Keratinocyte (primary cell): Measurements from ENCODE around the gene SFMBT1. TPM values are rescaled to one million over a fixed set of nuclear protein-coding genes. Genes with fewer than 3 reads are reported as not detected.

Source experiments
- DNase-seq: peaks from one replicate; pipeline ENCODE4 v3.0.0-alpha.2; 2011; ENCODE audit warnings: low read depth, missing footprints, low spot score
- FAIRE-seq: peaks from 2 replicates; lab custom pipeline; 2011; peaks lifted over from hg19 to GRCh38; lab: Jason Lieb, UNC
- H2AFZ ChIP-seq: 2 replicates; pipeline ENCODE4 v1.6.0; 2012; ENCODE audit warnings: low read length, control low read depth, inconsistent platforms; ENCODE audit not compliant: control insufficient read depth
- H3K27ac ChIP-seq: 2 replicates; pipeline ENCODE4 v1.5.1; 2011; ENCODE audit warnings: low read length; ENCODE audit not compliant: control insufficient read depth, insufficient read depth
- H3K27me3 ChIP-seq: 3 replicates; pipeline ENCODE4 v1.6.0; 2011; ENCODE audit warnings: low read length; ENCODE audit not compliant: control insufficient read depth, insufficient read depth; ENCODE audit errors: extremely low read depth
- H3K36me3 ChIP-seq, 2 experiments: 2 replicates in 1 of 2; 3 replicates in 1 of 2; pipeline ENCODE4 v1.5.1; 2011; ENCODE audit warnings: low read length in 2 of 2, mild to moderate bottlenecking in 1 of 2; ENCODE audit not compliant: control insufficient read depth in 2 of 2, insufficient read depth in 2 of 2; ENCODE audit errors: extremely low read depth in 1 of 2
- H3K4me1 ChIP-seq: 3 replicates; pipeline ENCODE4 v1.5.1; 2011; ENCODE audit warnings: low read length; ENCODE audit not compliant: control insufficient read depth, insufficient read depth; ENCODE audit errors: extremely low read depth
- H3K4me2 ChIP-seq: 3 replicates; pipeline ENCODE4 v1.6.0; 2011; ENCODE audit warnings: low read depth, low read length; ENCODE audit not compliant: control insufficient read depth, insufficient read depth; ENCODE audit errors: extremely low read depth
- H3K4me3 ChIP-seq, 3 experiments: fragments of 200-600 bp in 1 of 3; sonication (generic) in 1 of 3; 2 replicates in 2 of 3; 3 replicates in 1 of 3; pipeline ENCODE4 v1.5.1; 2011 to 2016; ENCODE audit warnings: low read length in 3 of 3, mild to moderate bottlenecking in 3 of 3, control low read depth in 2 of 3, inconsistent platforms in 1 of 3, low read depth in 1 of 3, mixed read lengths in 1 of 3, mixed run types in 1 of 3, moderate library complexity in 1 of 3; ENCODE audit not compliant: control insufficient read depth in 2 of 3, insufficient read depth in 2 of 3; ENCODE audit errors: extremely low read depth in 1 of 3
- H3K79me2 ChIP-seq: 2 replicates; pipeline ENCODE4 v1.6.0; 2012; ENCODE audit warnings: low read length; ENCODE audit not compliant: control insufficient read depth, insufficient read depth
- H3K9ac ChIP-seq: 3 replicates; pipeline ENCODE4 v1.6.0; 2011; ENCODE audit warnings: low read length; ENCODE audit not compliant: control insufficient read depth, insufficient read depth; ENCODE audit errors: extremely low read depth
- H3K9me1 ChIP-seq: 3 replicates; pipeline ENCODE4 v1.6.0; 2011; ENCODE audit warnings: low read length; ENCODE audit not compliant: control insufficient read depth, insufficient read depth; ENCODE audit errors: extremely low read depth
- H3K9me3 ChIP-seq: 2 replicates; pipeline ENCODE4 v1.5.1; 2012; ENCODE audit warnings: low read depth, low read length; ENCODE audit not compliant: control insufficient read depth
- H4K20me1 ChIP-seq: 3 replicates; pipeline ENCODE4 v1.6.0; 2011; ENCODE audit warnings: low read length; ENCODE audit not compliant: control insufficient read depth, insufficient read depth; ENCODE audit errors: extremely low read depth
- EZH2 ChIP-seq: IDR thresholded peaks from one replicate; pipeline ENCODE4 v1.6.1; 2012; ENCODE audit warnings: inconsistent platforms, mild to moderate bottlenecking, low read length, moderate library complexity
- dilution Hi-C: fragments of 300-500 bp; cut with MboI; formaldehyde crosslinking; loops from one replicate; pipeline ENCODE4 v1.7.0; 2020; ENCODE audit warnings: low sequenced_read_pairs; ENCODE audit not compliant: extremely low pct_ligation_motif_present
- polyA plus RNA-seq, 5 experiments: library from polyadenylated mRNA; depleted of rRNA in 3 of 5; stranded (reverse) in 3 of 5; stranded (forward) in 1 of 5; unstranded in 1 of 5; fragments of >200 nt; gene quantifications; 1 replicate in 1 of 5; 2 replicates in 3 of 5; 3 replicates in 1 of 5; pipeline versions ENCODE4 v1.2.1 to v1.2.3, GENCODE V29; 2011 to 2012; ENCODE audit warnings: missing spikeins in 2 of 5, low read depth in 1 of 5, low replicate concordance in 1 of 5
- TF ChIP-seq, protein P1 (sequence below), 3 experiments: IDR thresholded peaks in 1 of 3; conservative IDR thresholded peaks in 1 of 3; optimal IDR thresholded peaks in 1 of 3; 2 replicates in 2 of 3; 3 replicates in 1 of 3; pipeline versions ENCODE3 to v1.5.1; 2011; ENCODE audit warnings: low read length in 3 of 3, mild to moderate bottlenecking in 3 of 3, moderate library complexity in 2 of 3, control low read depth in 1 of 3, inconsistent platforms in 1 of 3; ENCODE audit not compliant: insufficient read depth in 2 of 3; ENCODE audit errors: extremely low read depth in 1 of 3

The SFMBT1 gene
- polyA plus RNA-seq, 1 donor (not counting 4 experiments of a cell fraction or from before 2014, with no cell fraction given) = 4.1 TPM

DNA sequence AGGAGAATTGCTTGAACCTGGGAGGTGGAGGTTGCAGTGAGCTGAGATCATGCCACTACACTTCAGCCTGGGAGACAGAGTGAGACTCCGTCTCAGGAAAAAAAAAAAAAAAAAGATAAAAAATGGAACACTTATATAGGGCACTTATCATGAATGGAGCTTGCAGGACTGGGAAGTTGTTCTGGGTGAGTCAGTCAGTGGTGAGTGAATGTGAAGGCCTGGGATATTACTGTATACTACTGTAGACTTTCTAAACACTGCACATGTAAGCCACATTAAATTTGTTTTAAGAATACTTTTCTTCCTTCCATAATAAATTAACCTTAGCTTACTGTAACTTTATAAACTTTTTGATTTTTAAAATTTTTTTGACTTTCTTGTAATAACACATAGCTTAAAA is 59.8 kb downstream of the SFMBT1 start:
- H3K4me3 ChIP-seq = no peak overlapping the region
- no peaks in the 10 kb centered on the region for H3K36me3 ChIP-seq
- dilution Hi-C loops = no loop called here
- H3K27ac ChIP-seq = no peak overlapping the region
- H3K27me3 ChIP-seq = no peaks in the 10 kb centered on the region
- H2AFZ ChIP-seq = no peak overlapping the region
- no peak for FAIRE-seq
- no peak overlapping the region for H3K4me2 ChIP-seq
- H3K9me1 ChIP-seq = no peaks in the 10 kb centered on the region
- H3K4me1 ChIP-seq = no peaks in the 10 kb centered on the region
- no peak for TF ChIP-seq EZH2
- TF ChIP-seq, protein P1, sequence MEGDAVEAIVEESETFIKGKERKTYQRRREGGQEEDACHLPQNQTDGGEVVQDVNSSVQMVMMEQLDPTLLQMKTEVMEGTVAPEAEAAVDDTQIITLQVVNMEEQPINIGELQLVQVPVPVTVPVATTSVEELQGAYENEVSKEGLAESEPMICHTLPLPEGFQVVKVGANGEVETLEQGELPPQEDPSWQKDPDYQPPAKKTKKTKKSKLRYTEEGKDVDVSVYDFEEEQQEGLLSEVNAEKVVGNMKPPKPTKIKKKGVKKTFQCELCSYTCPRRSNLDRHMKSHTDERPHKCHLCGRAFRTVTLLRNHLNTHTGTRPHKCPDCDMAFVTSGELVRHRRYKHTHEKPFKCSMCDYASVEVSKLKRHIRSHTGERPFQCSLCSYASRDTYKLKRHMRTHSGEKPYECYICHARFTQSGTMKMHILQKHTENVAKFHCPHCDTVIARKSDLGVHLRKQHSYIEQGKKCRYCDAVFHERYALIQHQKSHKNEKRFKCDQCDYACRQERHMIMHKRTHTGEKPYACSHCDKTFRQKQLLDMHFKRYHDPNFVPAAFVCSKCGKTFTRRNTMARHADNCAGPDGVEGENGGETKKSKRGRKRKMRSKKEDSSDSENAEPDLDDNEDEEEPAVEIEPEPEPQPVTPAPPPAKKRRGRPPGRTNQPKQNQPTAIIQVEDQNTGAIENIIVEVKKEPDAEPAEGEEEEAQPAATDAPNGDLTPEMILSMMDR (optimal IDR thresholded peaks at IDR 0.05 in 1 of 3, IDR thresholded peaks at IDR 0.05 in 1 of 3, conservative IDR thresholded peaks at IDR 0.05 in 1 of 3; ENCODE audit: extremely low read depth in 1 of 3, insufficient read depth in 2 of 3, low read length in 3 of 3) = no peak
- H4K20me1 ChIP-seq = no peaks in the 10 kb centered on the region
- DNase-seq = no peak
- no peak overlapping the region for H3K9ac ChIP-seq
- H3K79me2 ChIP-seq = no peaks in the 10 kb centered on the region
- no peaks in the 10 kb centered on the region for H3K9me3 ChIP-seq

DNA sequence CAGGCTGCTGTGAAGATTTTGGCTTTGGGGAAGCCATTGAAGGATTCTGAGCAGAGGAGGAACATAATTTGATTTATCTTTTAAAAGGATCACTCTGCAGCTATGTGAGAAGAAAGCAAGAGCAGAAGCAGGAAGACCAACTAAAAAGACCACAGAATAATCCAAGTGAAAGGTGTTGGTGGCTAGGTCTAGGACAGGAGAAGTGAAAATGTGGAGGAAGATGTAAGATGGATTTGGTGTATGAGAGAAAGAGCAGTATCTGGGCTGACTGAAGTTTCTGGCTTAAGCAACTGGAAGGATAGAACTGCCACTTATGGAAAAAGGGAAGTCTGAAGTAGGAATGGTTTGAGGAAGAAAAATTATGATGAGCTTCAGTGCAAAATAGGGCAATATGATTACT is 62.0 kb downstream of the SFMBT1 start:
- no peak overlapping the region for H3K27ac ChIP-seq
- TF ChIP-seq, protein P1 (optimal IDR thresholded peaks at IDR 0.05 in 1 of 3, IDR thresholded peaks at IDR 0.05 in 1 of 3, conservative IDR thresholded peaks at IDR 0.05 in 1 of 3; ENCODE audit: extremely low read depth in 1 of 3, insufficient read depth in 2 of 3, low read length in 3 of 3) = no peak
- no peak for TF ChIP-seq EZH2
- dilution Hi-C loops = no loop called here
- H3K27me3 ChIP-seq = no peaks in the 10 kb centered on the region
- no peak overlapping the region for H3K4me3 ChIP-seq
- no peaks in the 10 kb centered on the region for H3K36me3 ChIP-seq
- H3K4me1 ChIP-seq = no peaks in the 10 kb centered on the region
- H4K20me1 ChIP-seq = no peaks in the 10 kb centered on the region
- FAIRE-seq (no peak), DNase-seq (no peak)
- no peaks in the 10 kb centered on the region for H3K9me3 ChIP-seq
- no peaks in the 10 kb centered on the region for H3K9me1 ChIP-seq
- no peak overlapping the region for H3K4me2 ChIP-seq
- no peak overlapping the region for H2AFZ ChIP-seq
- H3K79me2 ChIP-seq = no peaks in the 10 kb centered on the region
- no peak overlapping the region for H3K9ac ChIP-seq
